ENCODE data around the gene METRNL.

Gene METRNL

GRCh38 chr17:83109386-83109785, 30.0 kb downstream of the METRNL start:
- DNase-seq (ENCODE audit: extremely low read depth, low read depth), result no peak
- TF ChIP-seq CTCF (IDR thresholded peaks at IDR 0.05; ENCODE audit: low read depth, low read length), result no peak

DNA sequence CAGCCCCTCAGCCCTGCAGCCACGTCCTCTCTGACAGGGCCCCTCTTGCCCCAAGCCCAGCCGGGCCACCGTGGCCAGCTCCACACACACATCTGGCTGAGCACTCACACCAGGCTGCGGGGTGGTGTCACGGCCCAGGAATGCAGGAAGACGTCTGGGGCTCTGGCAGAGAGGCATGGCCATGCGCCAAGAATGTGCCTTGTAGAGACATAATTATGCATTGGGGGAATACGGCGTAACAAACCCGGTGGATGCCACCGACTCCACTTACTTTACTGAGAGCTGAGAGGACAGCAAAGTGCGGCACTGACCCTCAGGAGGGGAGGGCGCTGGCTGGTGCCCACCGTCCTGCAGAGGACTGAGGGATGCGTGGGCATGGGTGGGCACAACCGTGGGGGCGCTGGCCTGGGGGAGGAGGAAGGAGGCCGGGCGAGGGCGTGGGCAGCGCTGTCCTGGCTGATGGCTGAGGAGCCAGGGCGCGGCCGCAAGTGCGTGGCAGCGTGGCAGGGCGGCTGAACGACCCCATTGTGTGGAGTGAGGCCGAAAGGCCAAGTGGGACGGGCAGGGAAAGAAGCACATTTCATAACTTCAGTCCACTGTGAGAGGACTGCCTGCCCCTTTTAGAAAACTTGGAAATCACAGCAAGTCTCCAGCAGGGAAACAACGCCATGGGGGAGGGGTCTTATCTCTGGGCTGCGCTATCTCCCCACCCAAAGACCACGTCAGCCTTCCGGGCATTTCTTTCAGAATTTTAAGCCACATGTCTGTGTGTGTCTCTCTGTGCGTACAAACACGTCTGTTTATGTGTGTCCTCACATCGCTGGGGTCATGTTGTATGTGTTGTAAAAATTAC, 30.6 kb downstream of the METRNL start:
- peak; percentile 90 for DNase-seq (ENCODE audit: extremely low read depth, low read depth)
- TF ChIP-seq CTCF (IDR thresholded peaks at IDR 0.05; ENCODE audit: low read depth, low read length), result no peak

DNA sequence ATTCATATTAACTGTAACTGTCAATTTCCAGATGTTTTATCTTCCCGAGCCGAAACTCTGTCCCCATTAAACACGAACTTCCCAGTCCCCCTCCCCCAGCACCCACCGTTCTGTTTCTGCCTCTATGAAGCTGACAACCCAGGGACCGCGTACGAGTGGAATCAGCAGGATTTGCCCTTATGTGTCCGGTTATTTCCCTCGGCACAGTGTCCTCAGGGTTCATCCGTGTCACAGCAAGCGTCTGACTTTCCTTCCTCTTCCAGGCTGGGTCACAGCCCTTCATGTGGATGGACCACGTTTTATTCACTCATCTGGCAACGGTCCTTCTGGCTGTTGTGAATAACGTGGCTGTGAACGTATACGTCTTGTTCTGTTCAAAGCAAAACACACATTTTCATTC, 31.3 kb downstream of the METRNL start:
- no peak for DNase-seq (ENCODE audit: extremely low read depth, low read depth)
- no peak for TF ChIP-seq CTCF (IDR thresholded peaks at IDR 0.05; ENCODE audit: low read depth, low read length)

DNA sequence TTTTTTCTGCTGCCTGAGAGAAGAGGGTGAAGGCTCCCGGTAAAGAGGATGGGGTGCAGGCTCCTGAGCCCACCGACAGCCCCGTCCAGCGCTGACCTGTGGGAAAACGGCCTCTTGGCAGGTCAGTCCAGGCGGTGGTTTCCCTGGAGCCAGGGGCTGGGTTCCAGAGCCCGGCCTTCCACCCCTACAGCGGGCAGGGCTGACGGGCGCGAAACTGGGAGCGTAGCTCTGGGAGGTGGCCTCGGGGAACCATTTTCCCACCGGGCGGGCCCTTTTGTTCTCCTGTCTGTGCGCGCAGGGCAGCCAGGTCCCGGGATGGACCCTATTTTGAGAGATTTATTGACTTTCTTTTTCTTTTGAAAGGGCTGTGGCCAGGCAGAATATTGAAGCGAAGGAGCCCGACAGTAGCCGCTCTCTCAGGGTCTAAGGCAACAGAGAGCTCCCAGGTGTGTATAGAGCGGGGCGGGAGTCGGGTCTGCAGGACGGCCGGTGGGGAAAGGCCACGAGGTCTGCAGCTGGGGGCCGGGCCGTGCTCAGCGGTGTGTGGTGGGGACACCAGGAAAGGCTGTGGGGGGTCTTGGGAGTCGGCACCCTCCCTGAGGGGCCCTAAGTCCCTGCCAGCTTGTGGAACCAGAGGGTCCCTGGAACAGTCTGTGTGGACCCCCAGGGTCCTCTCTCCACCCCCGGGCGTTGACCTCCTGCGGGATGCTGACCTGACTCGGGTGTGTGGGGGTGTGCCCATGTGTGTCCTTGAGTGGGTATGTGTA, 32.3 kb downstream of the METRNL start:
- no peak for TF ChIP-seq CTCF (IDR thresholded peaks at IDR 0.05; ENCODE audit: low read depth, low read length)
- no peak for DNase-seq (ENCODE audit: extremely low read depth, low read depth)

- TF ChIP-seq CTCF (IDR thresholded peaks at IDR 0.05; ENCODE audit: low read depth, low read length), result no peak
- no peak for DNase-seq (ENCODE audit: extremely low read depth, low read depth)
These were observed 34.0 kb downstream of the METRNL start for GRCh38 chr17:83113381-83113780.

- no peak for DNase-seq (ENCODE audit: extremely low read depth, low read depth)
- no peak for TF ChIP-seq CTCF (IDR thresholded peaks at IDR 0.05; ENCODE audit: low read depth, low read length)
These were observed 34.4 kb downstream of the METRNL start for GRCh38 chr17:83113792-83114191.

- TF ChIP-seq CTCF (IDR thresholded peaks at IDR 0.05; ENCODE audit: low read depth, low read length), result no peak
- no peak for DNase-seq (ENCODE audit: extremely low read depth, low read depth)
These were observed 35.3 kb downstream of the METRNL start for GRCh38 chr17:83114706-83115105.

Data from AG09319 (cell line).